Nephron progenitor cell (in vitro differentiated cells): ENCODE data around the gene PRIM2.
"Not testable (repeated sequence)": the region's sequence is repeated elsewhere in the genome, so short reads cannot be mapped to it uniquely, and the experiment has no call there.

ENCODE experiments used
- DNase-seq: peaks from one replicate; pipeline ENCODE4 v3.0.0; 2021
- H3K27ac Mint-ChIP-seq: 2 replicates; pipeline ENCODE4 v1.8.0; 2021; ENCODE audit warnings: mild to moderate bottlenecking, moderate library complexity, mixed read lengths
- H3K27me3 Mint-ChIP-seq: 2 replicates; pipeline ENCODE4 v1.8.0; 2021; ENCODE audit warnings: mild to moderate bottlenecking, low read depth, mixed read lengths; ENCODE audit not compliant: poor library complexity
- H3K36me3 Mint-ChIP-seq: 2 replicates; pipeline ENCODE4 v1.8.0; 2021; ENCODE audit warnings: low read depth, mixed read lengths
- H3K4me1 Mint-ChIP-seq: 2 replicates; pipeline ENCODE4 v1.8.0; 2021; ENCODE audit warnings: mixed read lengths
- H3K4me3 Mint-ChIP-seq: 2 replicates; pipeline ENCODE4 v1.8.0; 2021; ENCODE audit warnings: mild to moderate bottlenecking, moderate library complexity, mixed read lengths
- H3K9me3 Mint-ChIP-seq: 2 replicates; pipeline ENCODE4 v1.8.0; 2021; ENCODE audit warnings: mild to moderate bottlenecking, moderate library complexity, mixed read lengths
- TF ChIP-seq, protein P1 (sequence below): fragments of 200-600 bp; sonication (generic); IDR thresholded peaks from 2 replicates; pipeline ENCODE4 v1.5.0; 2021; ENCODE audit warnings: antibody characterized with exemption

Gene PRIM2

DNA sequence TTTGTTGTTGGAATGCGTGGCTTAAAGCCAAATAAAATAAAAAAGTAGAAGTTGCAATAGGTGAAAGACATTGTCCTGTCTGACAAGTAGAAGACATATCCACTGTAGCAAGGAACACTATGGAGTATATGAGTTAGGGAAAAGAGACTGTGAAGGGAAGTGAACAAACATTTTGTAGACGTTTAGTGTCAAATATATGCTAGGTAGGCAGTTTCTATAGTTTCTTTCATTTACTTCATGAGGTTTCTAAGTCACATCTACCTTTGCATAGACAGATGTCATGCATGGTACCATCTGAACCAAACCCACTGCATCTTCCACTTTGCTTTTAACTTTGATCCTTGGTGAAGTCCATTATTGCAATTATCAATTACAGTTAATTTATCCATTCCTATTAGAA lies 9.9 kb downstream of the PRIM2 start:
- Mint-ChIP-seq H3K27ac (no peak overlapping the region), H3K9me3 (peaks cover 58% of the 10 kb centered on the region), H3K36me3 (peaks cover 97% of the 10 kb centered on the region), H3K27me3 (no peaks in the 10 kb centered on the region), H3K4me3 (no peak overlapping the region), H3K4me1 (no peaks in the 10 kb centered on the region)
- no peak for DNase-seq
- TF ChIP-seq, protein P1, sequence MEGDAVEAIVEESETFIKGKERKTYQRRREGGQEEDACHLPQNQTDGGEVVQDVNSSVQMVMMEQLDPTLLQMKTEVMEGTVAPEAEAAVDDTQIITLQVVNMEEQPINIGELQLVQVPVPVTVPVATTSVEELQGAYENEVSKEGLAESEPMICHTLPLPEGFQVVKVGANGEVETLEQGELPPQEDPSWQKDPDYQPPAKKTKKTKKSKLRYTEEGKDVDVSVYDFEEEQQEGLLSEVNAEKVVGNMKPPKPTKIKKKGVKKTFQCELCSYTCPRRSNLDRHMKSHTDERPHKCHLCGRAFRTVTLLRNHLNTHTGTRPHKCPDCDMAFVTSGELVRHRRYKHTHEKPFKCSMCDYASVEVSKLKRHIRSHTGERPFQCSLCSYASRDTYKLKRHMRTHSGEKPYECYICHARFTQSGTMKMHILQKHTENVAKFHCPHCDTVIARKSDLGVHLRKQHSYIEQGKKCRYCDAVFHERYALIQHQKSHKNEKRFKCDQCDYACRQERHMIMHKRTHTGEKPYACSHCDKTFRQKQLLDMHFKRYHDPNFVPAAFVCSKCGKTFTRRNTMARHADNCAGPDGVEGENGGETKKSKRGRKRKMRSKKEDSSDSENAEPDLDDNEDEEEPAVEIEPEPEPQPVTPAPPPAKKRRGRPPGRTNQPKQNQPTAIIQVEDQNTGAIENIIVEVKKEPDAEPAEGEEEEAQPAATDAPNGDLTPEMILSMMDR = no peak

DNA sequence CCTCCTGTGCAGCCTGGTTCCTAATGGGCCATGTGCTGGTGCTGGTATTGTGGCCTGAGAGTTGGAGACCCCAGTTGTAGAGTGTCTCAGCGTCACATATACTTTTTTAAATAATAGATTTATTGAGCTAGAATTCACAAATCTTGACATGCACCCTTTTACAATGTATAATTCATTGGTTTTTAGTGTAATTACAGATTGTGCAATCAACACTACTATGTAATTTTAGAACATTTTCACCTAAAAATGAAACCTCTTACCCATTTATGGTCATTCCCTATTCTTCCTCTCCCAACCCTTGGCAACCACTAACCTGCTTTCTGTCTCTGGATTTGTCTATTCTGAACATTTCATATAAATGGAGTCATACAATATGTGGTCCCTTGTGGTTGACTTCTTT lies 10.6 kb downstream of the PRIM2 start:
- Mint-ChIP-seq H3K4me3 (no peak overlapping the region), H3K36me3 (peaks cover 97% of the 10 kb centered on the region), H3K27me3 (no peaks in the 10 kb centered on the region), H3K27ac (no peak overlapping the region), H3K4me1 (no peaks in the 10 kb centered on the region), H3K9me3 (peaks cover 66% of the 10 kb centered on the region)
- DNase-seq = no peak
- TF ChIP-seq, protein P1 = no peak

DNA sequence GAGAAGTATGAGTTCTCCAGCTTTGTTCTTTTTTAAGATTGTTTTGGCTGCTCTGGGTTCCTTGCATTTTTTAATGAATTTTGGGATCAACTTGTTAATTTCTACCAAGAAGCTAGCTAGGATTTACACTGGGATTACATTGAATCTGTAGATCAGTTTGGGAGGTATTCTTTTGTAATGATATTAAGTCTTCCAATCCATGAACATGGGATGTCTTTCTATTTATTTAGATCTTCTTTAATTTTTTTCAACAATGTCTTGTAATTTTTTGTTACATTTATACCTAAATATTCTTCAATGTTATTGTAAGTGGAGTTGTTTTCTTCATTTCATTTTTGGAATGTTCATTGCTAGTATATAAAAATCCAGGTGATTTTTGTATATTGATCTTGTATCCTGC lies 12.5 kb downstream of the PRIM2 start:
- DNase-seq = no peak
- H3K9me3 Mint-ChIP-seq = peaks cover 85% of the 10 kb centered on the region
- H3K4me3 Mint-ChIP-seq = no peak overlapping the region
- TF ChIP-seq, protein P1 = no peak
- H3K4me1 Mint-ChIP-seq = no peaks in the 10 kb centered on the region
- peaks cover 100% of the 10 kb centered on the region for H3K36me3 Mint-ChIP-seq
- no peak overlapping the region for H3K27ac Mint-ChIP-seq
- H3K27me3 Mint-ChIP-seq = peaks cover 3% of the 10 kb centered on the region

DNA sequence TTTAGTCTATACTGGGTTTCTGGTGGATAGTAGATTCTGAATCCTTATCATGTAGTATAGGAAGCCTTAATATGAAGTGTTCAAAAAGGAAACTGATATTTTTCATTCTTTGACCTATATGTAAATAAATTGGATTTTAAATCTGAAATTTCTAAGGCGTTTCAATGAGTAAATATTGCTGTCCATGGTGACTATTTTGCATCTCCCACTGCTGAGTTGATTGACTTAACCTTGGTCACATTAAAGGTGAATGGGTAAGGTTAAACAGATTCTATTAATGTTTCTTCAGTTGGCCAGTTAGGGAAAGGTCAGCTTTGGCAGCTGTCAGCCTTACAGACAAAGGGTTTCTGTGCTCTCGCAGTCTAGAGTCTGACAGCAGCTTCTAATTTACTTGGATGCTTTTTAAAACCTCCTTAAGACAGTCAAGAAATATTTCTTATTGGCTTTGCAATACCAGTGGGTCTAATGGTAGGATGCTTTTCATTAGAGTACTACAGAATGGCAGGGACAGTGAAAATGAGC lies 24.8 kb downstream of the PRIM2 start:
- H3K4me1 Mint-ChIP-seq = no peaks in the 10 kb centered on the region
- H3K9me3 Mint-ChIP-seq = peaks cover 20% of the 10 kb centered on the region
- no peaks in the 10 kb centered on the region for H3K27me3 Mint-ChIP-seq

DNA sequence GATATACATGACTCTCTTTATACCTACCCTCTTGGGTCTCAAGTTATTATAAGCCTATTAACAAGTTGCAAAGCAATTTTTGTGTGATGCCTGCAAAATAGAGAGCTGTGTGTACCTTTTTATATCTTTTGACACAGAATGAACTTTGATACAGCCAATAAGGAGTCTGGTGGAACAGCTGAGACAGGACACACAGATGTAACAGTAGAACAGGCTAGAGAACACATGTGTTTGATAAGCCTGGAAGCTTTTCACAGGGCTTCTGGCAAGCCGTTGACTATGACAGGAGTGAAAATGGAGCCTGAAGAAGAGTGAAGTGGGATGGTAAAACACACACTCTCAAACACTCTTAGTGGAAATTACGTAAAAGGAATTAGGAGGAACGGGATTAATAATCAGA lies 25.9 kb downstream of the PRIM2 start:
- not testable (repeated sequence) for DNase-seq, H3K4me3 Mint-ChIP-seq, H3K27me3 Mint-ChIP-seq, H3K4me1 Mint-ChIP-seq, H3K27ac Mint-ChIP-seq
- Mint-ChIP-seq H3K9me3 (peaks cover 13% of the 10 kb centered on the region), H3K36me3 (peaks cover 66% of the 10 kb centered on the region)

More for the DNA sequence above, 24.8 kb downstream of the PRIM2 start:
- Mint-ChIP-seq H3K4me3 (no peak overlapping the region), H3K36me3 (peaks cover 65% of the 10 kb centered on the region), H3K27ac (no peak overlapping the region)
- DNase-seq = no peak
- TF ChIP-seq, protein P1 = no peak

DNA sequence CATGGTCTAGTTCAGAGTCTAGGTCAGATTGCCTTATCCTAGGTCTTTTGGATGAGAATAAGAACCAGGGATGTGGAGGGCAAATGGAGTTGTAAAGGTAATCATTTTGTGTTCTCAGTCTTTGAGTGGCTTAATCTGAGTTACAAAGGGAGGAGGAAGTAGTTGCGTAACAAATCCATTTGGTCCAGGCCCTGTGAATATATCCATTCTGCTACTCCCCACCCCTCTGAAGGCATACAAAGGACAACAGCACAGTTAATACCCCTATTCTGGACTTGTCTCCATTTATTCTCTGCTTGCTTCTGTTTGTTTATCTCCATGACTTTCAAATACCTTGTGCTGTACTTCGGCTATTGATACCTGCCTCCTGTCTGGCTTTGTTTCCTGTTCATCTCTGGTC lies 29.3 kb downstream of the PRIM2 start:
- not testable (repeated sequence) for DNase-seq, H3K4me1 Mint-ChIP-seq, H3K4me3 Mint-ChIP-seq, H3K27me3 Mint-ChIP-seq, H3K27ac Mint-ChIP-seq
- H3K36me3 Mint-ChIP-seq = peaks cover 77% of the 10 kb centered on the region
- H3K9me3 Mint-ChIP-seq = peaks cover 11% of the 10 kb centered on the region

DNA sequence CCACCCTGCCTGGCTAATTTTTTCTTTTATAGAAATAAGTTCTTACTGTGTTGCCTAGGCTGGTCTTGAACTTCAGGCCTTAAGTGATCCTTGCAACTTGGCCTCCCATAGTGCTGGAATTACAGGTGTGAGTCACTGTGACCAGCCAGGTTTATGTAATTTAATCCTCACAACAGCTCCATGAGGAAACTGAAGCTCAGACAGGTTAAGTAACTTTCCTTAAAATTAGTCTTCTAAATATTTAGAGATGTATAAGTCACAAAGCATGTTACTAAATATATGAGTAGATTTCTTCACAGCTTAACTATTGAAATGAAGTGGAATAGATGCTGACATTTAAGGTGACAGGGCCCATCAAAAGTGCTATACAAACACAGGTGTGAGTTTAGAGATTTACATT lies 30.2 kb downstream of the PRIM2 start:
- H3K9me3 Mint-ChIP-seq = not testable (repeated sequence)

DNA sequence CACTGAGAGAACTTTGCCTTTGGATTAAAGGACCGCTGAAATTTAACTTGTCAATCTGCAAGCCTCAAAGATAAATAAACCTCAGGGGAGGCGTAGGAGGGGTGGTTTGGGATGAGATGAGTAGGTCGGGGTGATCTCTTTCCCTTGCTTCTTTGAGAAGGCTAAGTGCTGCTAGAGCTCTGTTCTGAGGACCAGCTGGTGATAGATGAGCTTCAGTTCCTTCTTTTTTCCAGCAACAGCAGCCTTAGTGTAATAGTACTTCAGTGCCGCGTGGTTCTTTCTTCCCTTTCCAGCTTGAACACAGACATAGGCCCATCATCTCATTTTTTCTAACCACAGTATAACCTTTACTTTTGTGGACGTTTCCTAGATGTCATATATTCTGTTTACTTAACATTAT lies 33.0 kb downstream of the PRIM2 start:
- H3K36me3 Mint-ChIP-seq = peaks cover 64% of the 10 kb centered on the region
- not testable (repeated sequence) for H3K4me1 Mint-ChIP-seq, H3K9me3 Mint-ChIP-seq, H3K27me3 Mint-ChIP-seq, DNase-seq, H3K4me3 Mint-ChIP-seq
- H3K27ac Mint-ChIP-seq = peak overlapping the region; percentile 92

More for the DNA sequence above, 30.2 kb downstream of the PRIM2 start:
- not testable (repeated sequence) for H3K27me3 Mint-ChIP-seq, H3K4me3 Mint-ChIP-seq, DNase-seq, H3K4me1 Mint-ChIP-seq, H3K27ac Mint-ChIP-seq
- H3K36me3 Mint-ChIP-seq = peaks cover 73% of the 10 kb centered on the region

DNA sequence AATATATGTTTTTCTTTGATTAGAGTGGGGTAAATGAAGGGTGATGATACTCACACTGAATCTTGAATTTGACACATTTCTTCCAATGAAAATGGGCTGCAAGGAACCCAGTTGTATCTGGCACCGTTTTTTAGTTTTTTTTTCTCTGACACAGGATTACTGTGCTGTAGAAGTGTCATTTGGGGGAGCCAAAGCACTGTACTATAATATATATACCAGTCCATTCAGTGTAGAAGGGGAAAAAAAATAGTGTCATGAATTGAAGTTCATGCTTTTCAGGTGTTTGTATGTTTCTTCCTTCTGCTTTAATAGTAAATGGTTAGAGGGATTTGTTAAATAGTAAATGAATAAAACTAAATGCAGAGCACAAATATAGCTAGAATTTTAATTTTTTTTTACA lies 35.2 kb downstream of the PRIM2 start:
- not testable (repeated sequence) for H3K4me1 Mint-ChIP-seq, H3K4me3 Mint-ChIP-seq, DNase-seq, H3K9me3 Mint-ChIP-seq, H3K27me3 Mint-ChIP-seq, H3K27ac Mint-ChIP-seq
- H3K36me3 Mint-ChIP-seq = peaks cover 59% of the 10 kb centered on the region

DNA sequence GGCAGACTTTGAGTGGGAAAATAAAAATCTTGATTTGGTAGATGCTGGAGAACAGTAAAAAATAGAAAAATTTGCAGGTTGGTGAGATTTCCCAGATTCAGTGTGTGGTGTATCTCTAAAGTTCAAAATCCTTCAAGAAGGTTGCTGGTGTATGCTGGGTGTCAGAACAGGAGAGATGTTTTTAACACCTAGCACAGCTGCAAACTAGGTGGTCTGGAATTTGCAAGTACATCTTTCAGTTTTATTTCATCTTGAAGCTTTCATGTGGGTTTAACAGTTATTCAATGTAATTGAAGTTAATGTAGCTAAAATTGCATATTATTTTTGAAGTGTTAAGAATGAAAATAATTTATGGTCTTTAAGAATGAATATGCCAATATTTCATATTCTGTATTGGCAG lies 40.9 kb downstream of the PRIM2 start:
- DNase-seq, H3K27ac Mint-ChIP-seq, H3K4me1 Mint-ChIP-seq, H3K9me3 Mint-ChIP-seq, H3K27me3 Mint-ChIP-seq, H3K4me3 Mint-ChIP-seq: not testable (repeated sequence)
- H3K36me3 Mint-ChIP-seq = peaks cover 37% of the 10 kb centered on the region

DNA sequence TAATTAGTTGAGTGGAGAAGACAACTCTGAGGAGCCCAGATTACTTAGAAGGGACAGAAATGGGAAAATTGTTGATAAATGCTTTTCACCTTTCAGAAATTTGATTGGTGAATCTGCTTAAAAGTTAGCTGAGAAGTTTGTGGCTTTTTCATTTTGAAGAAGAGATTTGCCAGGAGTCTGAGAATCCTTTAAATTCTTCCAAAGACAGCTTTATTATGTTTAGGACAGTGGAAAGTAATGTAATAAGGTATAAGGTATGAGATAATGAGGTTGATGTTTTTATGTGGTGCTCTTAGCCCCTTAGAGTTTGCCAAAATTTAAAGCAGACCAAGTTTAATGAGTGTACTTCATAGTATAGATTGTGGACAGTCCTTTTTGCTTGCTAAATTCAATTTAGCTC lies 42.3 kb downstream of the PRIM2 start:
- not testable (repeated sequence) for H3K4me3 Mint-ChIP-seq, H3K27ac Mint-ChIP-seq, DNase-seq, H3K4me1 Mint-ChIP-seq, H3K9me3 Mint-ChIP-seq, H3K27me3 Mint-ChIP-seq
- peaks cover 31% of the 10 kb centered on the region for H3K36me3 Mint-ChIP-seq
